ENCODE measurements around the gene PPP1R7.

Gene PPP1R7

DNA sequence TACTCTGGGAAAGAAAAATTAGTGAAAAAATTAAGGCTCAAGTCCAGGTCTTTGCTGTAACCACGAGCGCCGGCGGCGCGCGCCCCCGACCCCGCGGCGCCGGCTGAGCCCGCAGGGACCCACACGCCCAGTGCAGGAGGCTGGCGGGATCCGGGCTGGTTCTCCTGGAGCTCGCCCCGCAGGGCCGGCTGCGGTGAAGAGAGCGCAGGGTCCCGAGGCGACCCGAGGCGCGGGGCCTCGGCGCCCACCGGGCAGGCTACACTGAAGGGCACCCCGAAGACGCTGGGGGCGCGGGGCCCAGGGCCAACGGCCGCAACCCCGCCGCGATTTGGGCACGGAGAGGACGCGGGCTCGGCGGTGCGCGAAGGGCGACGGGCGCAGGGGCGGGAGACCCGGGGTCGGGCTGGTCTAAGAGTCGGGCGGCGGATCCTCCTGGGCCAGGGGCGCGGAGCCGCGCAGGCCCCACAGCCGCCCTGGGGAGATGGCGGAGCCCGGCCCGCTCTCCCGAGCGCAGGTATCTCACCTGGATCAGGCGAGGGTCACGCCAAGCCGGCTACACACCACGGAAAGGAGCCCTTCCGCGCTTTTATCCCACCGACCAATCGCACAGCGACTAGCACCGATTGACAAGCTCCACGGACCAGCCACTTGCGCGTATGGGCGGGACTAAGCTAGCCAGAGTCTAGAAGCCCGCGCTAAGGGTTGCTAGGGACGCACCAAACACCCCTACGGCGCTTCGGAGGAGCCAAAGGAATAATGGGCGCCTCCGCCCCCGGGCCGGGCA is 1.2 kb upstream of the PPP1R7 start, which contains the start of gene PASK:
Gene PASK, minus strand, starts transcription at position 582 of the 784 bp plus-strand sequence. CDS start 6,440 bp downstream, outside the sequence.
- H3K4me3 ChIP-seq (ENCODE audit: low read length): peak within 1 kb of the TSS; percentile 93
- no peak for TF ChIP-seq CTCF (conservative IDR thresholded peaks at IDR 0.05; ENCODE audit: low read length)
- peak; percentile 86 for DNase-seq (ENCODE audit: low read depth)

DNA sequence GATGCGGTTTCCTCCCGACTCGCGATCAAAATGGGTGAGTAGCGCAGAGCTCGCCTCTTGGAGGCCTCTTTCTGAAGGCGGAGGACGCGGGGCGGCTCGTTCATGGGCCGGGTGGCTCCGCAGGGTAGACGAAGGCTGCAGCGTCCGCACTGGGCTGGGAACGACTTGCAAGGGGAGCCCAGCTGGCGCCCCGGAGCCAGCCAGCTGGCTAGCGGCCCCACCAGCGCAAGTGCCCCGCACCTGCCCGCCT is 667 bp upstream of the PPP1R7 start:
- no peak for TF ChIP-seq CTCF (conservative IDR thresholded peaks at IDR 0.05; ENCODE audit: low read length)
- DNase-seq (ENCODE audit: low read depth): no peak
- H3K4me3 ChIP-seq (ENCODE audit: low read length): peak overlapping the region; percentile 93

DNA sequence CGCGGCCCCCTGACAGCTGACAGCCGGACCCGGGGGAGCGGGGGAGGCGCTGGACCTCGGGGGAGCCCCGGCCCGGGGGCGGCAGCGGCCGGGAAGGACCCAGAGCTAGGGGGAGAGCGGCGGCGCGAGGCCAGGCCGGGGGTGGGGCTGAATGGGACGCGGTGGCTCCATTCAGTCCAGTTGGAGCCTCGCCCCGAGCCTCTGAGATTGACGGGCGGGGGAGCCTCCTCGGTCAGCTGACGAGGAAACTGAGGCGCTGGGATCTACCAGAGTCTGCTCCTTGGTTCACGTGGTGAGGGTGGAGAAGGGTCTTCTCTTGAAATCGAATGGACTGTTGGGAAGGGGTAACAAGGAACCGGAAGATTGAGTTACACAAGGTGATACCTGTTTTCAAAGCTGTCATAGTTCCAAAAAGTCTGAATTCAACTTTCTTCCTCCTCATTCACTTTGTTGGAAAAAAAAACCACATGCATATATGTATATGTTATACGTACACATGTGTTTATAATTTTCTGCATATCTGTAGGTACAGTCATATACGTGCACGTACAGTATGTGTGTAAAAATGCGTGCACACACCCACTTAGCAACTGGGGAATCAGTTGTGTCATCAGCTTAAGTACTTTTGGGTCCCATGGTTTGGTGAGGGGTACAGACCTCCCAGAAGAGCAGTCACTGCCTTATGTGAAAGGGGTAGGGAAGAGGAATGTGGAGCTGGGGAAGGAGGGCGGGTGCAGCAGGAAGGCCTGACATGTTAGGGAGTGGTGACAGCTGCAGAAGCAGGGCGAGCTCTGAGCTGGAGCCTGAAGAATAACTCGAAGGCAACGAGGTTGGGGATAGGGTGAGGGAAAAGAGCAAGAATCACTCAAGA is 628 bp downstream of the PPP1R7 start:
- H3K4me3 ChIP-seq (ENCODE audit: low read length): peak overlapping the region; percentile 93
- no peak for DNase-seq (ENCODE audit: low read depth)
- no peak for TF ChIP-seq CTCF (conservative IDR thresholded peaks at IDR 0.05; ENCODE audit: low read length)

GRCh38 chr2:241151934-241152660 is 1.8 kb downstream of the PPP1R7 start:
- H3K4me3 ChIP-seq (ENCODE audit: low read length): peak overlapping the region; percentile 8; the same call in 1 of the 2 replicates
- no peak for DNase-seq (ENCODE audit: low read depth)
- TF ChIP-seq CTCF (conservative IDR thresholded peaks at IDR 0.05; ENCODE audit: low read length): no peak

DNA sequence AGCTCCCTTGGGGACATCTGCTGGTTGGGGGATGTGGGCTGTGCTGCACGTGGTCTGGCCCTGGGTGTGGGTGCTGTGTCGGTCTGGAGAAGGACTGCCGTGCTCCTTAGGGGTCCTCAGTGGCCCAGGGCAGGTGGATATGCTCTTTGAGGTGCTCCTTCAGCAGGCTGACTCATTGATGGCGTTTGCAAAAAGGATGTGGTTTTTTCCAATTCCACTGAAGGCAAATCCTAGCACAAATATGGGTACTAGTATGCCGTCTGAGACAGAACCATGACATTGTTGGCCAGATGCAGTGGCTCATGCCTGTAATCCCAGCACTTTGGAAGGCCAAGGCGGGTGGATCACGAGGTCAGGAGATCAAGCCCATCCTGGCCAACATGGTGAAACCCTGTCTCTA is 3.3 kb downstream of the PPP1R7 start:
- DNase-seq (ENCODE audit: low read depth): no peak
- no peak for TF ChIP-seq CTCF (conservative IDR thresholded peaks at IDR 0.05; ENCODE audit: low read length)
- no peak overlapping the region for H3K4me3 ChIP-seq (ENCODE audit: low read length)

DNA sequence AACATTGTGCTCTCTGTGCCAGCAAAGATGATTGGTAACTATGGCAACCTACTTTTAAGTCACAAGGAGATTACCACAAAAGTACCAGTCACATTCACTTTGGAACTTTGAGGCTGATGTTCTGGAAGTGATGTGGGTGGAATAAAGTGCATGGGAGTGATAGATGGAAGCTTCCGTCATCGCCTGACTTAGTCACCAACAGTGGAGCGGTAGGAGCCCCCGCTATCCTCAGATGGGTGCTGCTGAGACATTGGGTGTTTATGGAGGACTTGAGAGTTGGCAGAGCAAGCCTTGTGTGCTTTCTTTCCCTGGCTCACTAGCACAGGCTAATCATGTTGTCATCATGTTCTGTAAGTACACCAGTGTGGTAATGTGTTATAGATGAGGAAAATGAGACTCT is 4.6 kb downstream of the PPP1R7 start:
- no peak overlapping the region for H3K4me3 ChIP-seq (ENCODE audit: low read length)
- DNase-seq (ENCODE audit: low read depth): no peak
- TF ChIP-seq CTCF (conservative IDR thresholded peaks at IDR 0.05; ENCODE audit: low read length): no peak
